Kidney epithelial cell (primary cell): Measurements from ENCODE around the gene SLFN13. TPM values are rescaled to one million over a fixed set of nuclear protein-coding genes. Genes with fewer than 3 reads are reported as not detected.
"Not testable (repeated sequence)": the region's sequence is repeated elsewhere in the genome, so short reads cannot be mapped to it uniquely, and the experiment has no call there.

ENCODE experiments used
- DNase-seq: peaks from one replicate; pipeline ENCODE4 v3.0.0-alpha.2; 2010; ENCODE audit warnings: low read depth
- H3K27me3 ChIP-seq: 2 replicates; pipeline ENCODE4 v1.6.0; 2011; ENCODE audit warnings: low read length; ENCODE audit not compliant: control insufficient read depth, insufficient read depth
- H3K36me3 ChIP-seq: 2 replicates; pipeline ENCODE4 v1.5.1; 2011; ENCODE audit warnings: low read length; ENCODE audit not compliant: control insufficient read depth, insufficient read depth
- H3K4me3 ChIP-seq: 2 replicates; pipeline ENCODE4 v1.5.1; 2011; ENCODE audit warnings: low read depth, mild to moderate bottlenecking, control low read depth, low read length
- CTCF ChIP-seq: IDR thresholded peaks from 2 replicates; pipeline ENCODE4 v1.5.1; 2011; ENCODE audit warnings: mild to moderate bottlenecking, moderate library complexity, low read length, control low read depth, inconsistent platforms; ENCODE audit not compliant: insufficient read depth, poor library complexity, severe bottlenecking
- total RNA-seq: library from RNA; depleted of rRNA; stranded (reverse); fragments of >200 nt; gene quantifications from 2 replicates; pipeline ENCODE4 v1.2.3, GENCODE V29; 2015

SLFN13 gene
- total RNA-seq, 1 donor from 2014 or later = 2.3 TPM

GRCh38 chr17:35468475-35468874 is 19.9 kb upstream of the SLFN13 start:
- Histone ChIP-seq H3K27me3 (peaks cover 5% of the 10 kb centered on the region), H3K36me3 (no peaks in the 10 kb centered on the region), H3K4me3 (no peak overlapping the region)
- no peak for TF ChIP-seq CTCF
- DNase-seq = no peak

- Histone ChIP-seq H3K36me3 (no peaks in the 10 kb centered on the region), H3K27me3 (peaks cover 9% of the 10 kb centered on the region), H3K4me3 (no peak overlapping the region)
- no peak for DNase-seq
- no peak for TF ChIP-seq CTCF
Observed at GRCh38 chr17:35467824-35468223, 19.3 kb upstream of the SLFN13 start.

GRCh38 chr17:35460354-35460851 is 11.8 kb upstream of the SLFN13 start:
- Histone ChIP-seq H3K4me3 (peak overlapping the region; percentile 21), H3K27me3 (peaks cover 15% of the 10 kb centered on the region), H3K36me3 (no peaks in the 10 kb centered on the region)
- DNase-seq = peak; percentile 4
- no peak for TF ChIP-seq CTCF

- not testable (repeated sequence) for H3K27me3 ChIP-seq, DNase-seq, H3K36me3 ChIP-seq, H3K4me3 ChIP-seq
Observed at GRCh38 chr17:35454035-35454434, 5.5 kb upstream of the SLFN13 start.

GRCh38 chr17:35453171-35453570 is 4.6 kb upstream of the SLFN13 start:
- peaks cover 7% of the 10 kb centered on the region for H3K27me3 ChIP-seq
- H3K36me3 ChIP-seq = no peaks in the 10 kb centered on the region
- H3K4me3 ChIP-seq = no peak overlapping the region
- DNase-seq = no peak
- no peak for TF ChIP-seq CTCF

- DNase-seq = no peak
Observed at GRCh38 chr17:35449371-35449931, 885 bp upstream of the SLFN13 start.

More at GRCh38 chr17:35449371-35449931, 885 bp upstream of the SLFN13 start:
- no peaks in the 10 kb centered on the region for H3K36me3 ChIP-seq
- H3K4me3 ChIP-seq = peak overlapping the region; percentile 19
- no peak for TF ChIP-seq CTCF
- H3K27me3 ChIP-seq = peaks cover 7% of the 10 kb centered on the region
